Left cardiac atrium (tissue), 4 donors: ENCODE measurements around the gene CIITA. TPM values are rescaled to one million over a fixed set of nuclear protein-coding genes. Genes with fewer than 3 reads are reported as not detected.
"Not testable (repeated sequence)": the region's sequence is repeated elsewhere in the genome, so short reads cannot be mapped to it uniquely, and the experiment has no call there.

Source experiments
- ATAC-seq, 2 donors: fragments of 200-7000 bp; cut with Tn5 transposase; one replicate each; pipeline ENCODE4 v1.9.1; 2020; ENCODE audit warnings: mild to moderate bottlenecking in 2 of 2, moderate library complexity in 2 of 2
- DNase-seq: peaks from one replicate; pipeline ENCODE4 v3.0.0-alpha.2; 2020
- intact Hi-C, 2 donors: fragments of 100-400 bp; cut with DNase I; formaldehyde crosslinking; loops; one replicate each; pipeline versions ENCODE4 v1.14.1 to v1.15.1; 2022 to 2023
- long read RNA-seq: library from polyadenylated mRNA; unstranded; transcript quantifications from one replicate; pipeline ENCODE4 v2.0.0, GENCODE V29; 2021
- total RNA-seq, 2 donors: library from RNA; stranded (reverse); fragmentation: NEBNext Ultra II Directional; extraction: Animal tissue kit (Norgen Biotek cat#: 25700); gene quantifications; one replicate each; pipeline ENCODE4 v1.2.1, GENCODE V29; 2021
- donor health status: DM: no; HTN: yes; CAD: no.
- donor health status: DM: no; HTN: yes; CAD: no; lungs with severe emphysema.
- donor health status: DM: yes; HTN: yes; CAD: no.
- donor health status: Dilated cardiomyopathy.

CIITA gene
- total RNA-seq, result 1 to 10 TPM; 6.6 to 9.9 TPM
- long read RNA-seq, partial matches to known transcripts, result 0 of 2 reads
- long read RNA-seq, other reads (novel, unspliced or antisense), result 2 of 2 reads

- ATAC-seq, result peak; percentile 54 to 63
- peak; percentile 77 for DNase-seq
- intact Hi-C loops, result loop anchor here in 1 of 2 donors (5.0 kb wide), 1 partner anchor 40 kb away; no protein-coding TSS in a partner anchor
Measured at GRCh38 chr16:10876799-10877341, at the start of gene CIITA. CIITA (plus strand) TSS chr16:10877202; CDS start chr16:10877331, 129 bp downstream.

DNA sequence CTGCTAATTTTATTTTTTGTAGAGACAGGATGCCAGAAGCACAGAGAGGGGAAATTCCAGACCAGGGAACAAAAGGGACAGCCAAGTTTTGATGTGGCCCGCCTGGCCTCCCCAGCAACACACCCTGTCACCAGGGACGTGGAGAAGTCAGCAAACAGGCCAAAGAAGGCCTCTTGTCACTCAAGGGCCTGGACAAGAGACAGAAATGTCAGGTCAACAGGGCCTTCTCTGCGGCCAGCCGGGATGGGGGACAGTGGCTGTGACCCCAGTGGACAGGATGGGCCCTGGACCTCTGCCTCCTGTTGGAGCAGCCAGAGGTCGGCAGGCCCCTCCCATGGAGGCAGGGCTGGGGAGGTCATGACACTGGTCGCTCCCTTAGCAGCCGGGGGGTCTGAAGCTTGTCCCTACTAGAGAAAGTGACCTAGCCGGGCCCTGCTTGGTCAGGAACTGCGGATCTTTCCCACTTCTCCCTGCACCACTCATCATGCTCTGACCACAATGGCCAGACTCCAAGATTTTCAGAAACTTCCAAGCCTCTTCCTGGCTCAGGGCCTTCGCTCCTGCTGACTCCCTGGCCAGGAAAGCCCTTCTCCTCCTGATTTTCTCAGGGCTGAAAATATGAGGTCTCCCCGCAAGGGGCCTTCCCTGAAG is 49.2 kb upstream of the CIITA start:
- DNase-seq (peak; percentile 86), ATAC-seq (peak; percentile 76 to 80)
- intact Hi-C loops, result loop anchor here (5.0 to 10.0 kb wide), 2 partner anchors 53 to 94 kb away; no protein-coding TSS in a partner anchor

GRCh38 chr16:10828851-10829366 is 48.1 kb upstream of the CIITA start:
- DNase-seq (peak; percentile 97), ATAC-seq (peak; percentile 87 to 89)
- intact Hi-C loops, result loop anchor here (5.0 to 10.0 kb wide), 2 partner anchors 54 to 93 kb away; no protein-coding TSS in a partner anchor

DNA sequence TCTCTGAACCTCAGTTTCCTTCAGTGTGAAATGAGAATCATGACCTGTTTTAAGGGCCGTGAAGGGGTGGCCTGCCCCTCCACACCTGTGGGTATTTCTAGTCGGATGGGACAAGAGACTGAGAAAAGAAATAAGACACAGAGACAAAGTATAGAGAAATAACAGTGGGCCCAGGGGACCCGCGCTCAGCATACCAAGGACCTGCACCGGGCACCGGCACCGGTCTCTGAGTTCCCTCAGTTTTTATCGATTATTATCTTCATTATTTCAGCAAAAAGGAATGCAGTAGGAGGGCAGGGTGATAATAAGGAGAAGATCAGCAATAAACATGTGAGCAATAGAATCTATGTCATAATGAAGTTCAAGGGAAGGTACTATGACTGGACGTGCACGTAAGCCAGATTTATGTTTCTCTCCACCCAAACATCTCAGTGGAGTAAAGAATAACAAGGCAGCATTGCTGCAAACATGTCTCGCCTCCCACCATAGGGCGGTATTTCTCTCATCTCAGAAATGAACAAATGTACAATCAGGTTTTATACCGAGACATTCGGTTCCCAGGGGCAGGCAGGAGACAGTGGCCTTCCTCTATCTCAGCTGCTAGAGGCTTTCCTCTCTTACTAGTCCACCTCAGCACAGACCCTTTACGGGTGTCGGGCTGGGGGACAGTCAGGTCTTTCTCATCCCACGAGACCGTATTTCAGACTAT is 47.5 kb upstream of the CIITA start:
- DNase-seq, ATAC-seq: not testable (repeated sequence)
- intact Hi-C loops, result loop anchor here (5.0 to 10.0 kb wide), 3 partner anchors 55 to 93 kb away; no protein-coding TSS in a partner anchor

- not testable (repeated sequence) for ATAC-seq, DNase-seq
- intact Hi-C loops, result loop anchor here in 1 of 2 donors (10.0 kb wide), 1 partner anchor 85 kb away; no protein-coding TSS in a partner anchor
Measured at GRCh38 chr16:10830240-10830639, 46.8 kb upstream of the CIITA start.

DNA sequence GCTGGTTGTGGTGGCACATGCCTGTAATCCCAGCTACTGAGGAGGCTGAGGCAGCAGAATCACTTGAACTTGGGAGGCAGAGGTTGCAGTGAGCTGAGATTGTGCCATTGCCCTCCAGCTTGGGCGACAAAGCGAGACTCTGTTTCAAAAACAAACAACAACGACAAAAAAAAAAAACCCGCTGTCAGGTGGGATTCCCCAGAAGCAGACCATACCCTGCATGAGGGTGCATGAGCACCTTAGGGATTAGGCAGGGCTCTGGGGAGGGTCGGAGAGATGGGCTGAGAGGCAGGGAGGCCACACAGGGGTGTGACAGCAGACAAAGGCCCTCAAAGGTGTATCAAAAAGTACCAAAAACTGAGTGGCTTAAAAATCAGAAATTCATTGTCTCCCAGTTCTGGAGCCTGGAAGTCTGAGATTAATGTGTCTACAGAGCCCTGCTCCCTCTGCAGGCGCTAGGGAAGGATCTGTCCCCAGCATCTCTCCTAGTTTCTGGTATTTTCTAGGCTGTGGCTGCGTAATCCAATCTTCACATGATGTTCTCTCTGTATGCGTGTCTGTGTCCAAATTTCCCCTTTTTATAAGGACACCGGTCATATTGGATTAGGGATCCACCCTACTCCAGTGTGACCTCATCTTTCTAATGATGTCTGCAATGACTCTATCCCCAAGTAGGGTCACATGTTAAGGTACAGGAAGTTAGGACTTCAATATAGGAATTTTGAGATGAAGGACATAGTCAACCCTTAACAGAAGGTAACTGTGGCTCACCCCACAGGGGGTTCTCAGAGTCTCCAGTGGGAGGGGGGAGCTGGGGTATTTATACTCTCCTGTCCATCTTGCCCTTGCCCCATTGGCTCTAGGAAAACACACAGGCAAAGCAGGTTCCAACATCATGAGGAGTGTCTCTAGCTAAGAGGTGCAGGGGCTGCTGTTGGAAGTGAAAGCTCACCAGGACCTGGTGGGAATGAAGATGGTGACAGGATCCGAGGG is 44.8 kb upstream of the CIITA start:
- intact Hi-C loops, result loop anchor here in 1 of 2 donors (10.0 kb wide), 1 partner anchor 83 kb away; no protein-coding TSS in a partner anchor
- DNase-seq (no peak), ATAC-seq (no peak)

DNA sequence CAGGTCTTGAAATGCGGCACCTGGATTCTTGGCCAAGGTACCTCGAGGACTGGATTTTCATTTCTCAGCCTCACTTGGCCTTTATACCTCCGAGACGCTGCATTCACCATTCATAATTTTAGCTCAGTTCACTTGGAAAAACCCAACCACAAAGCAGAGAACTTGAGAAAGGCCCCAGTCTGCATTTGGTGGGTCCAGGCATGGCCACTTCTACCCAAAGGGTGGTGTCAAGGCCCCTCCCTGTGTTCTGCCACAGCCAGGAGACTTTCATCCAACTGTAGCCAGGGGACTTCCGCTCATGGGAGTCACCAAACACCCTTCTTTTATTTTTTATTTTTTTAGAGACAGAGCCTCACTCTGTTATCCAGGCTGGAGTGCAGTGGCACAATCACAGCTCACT is 43.7 kb upstream of the CIITA start:
- DNase-seq (no peak), ATAC-seq (no peak)
- intact Hi-C loops, result loop anchor here in 1 of 2 donors (10.0 kb wide), 1 partner anchor 82 kb away; no protein-coding TSS in a partner anchor

DNA sequence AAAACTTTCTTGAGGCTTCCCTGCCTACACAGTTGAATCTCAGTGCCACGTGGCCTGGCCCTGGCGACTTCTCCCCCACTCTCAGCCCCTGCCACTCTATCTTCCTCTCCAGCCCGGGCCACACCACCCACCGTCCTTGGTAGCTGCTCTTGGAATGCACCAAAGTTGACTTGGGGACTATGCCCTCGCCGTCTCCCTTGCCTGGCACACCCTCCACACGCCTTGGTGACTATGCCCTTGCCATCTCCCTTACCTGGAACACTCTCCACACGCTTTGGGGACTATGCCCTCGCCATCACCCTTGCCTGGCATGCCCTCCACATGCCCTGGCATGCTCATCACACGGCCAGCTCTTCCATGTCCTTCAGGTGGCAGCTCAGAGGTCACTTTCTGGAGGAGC is 42.9 kb upstream of the CIITA start:
- no peak for DNase-seq
- intact Hi-C loops, result loop anchor here in 1 of 2 donors (10.0 kb wide), 1 partner anchor 81 kb away; no protein-coding TSS in a partner anchor
- ATAC-seq, result no peak

DNA sequence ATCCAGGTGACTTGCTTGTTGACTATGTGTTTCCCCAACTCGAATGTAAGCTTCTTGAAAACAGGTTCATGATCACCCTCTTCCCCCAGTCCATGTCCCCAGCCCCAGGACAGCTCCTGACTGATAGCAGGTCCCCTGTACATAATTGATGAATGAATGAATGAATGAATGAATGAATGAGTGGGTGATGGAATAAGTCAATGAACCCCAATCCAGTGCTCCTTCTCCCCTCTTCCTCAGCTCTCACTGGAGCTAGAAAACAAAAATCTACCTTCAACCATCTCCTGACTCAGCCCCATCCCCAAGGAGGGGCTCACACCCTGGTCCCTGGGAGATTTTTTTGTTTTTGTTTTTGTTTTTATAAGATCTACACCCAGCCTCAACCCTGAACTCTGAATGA is 42.2 kb upstream of the CIITA start:
- intact Hi-C loops, result loop anchor here (5.0 to 10.0 kb wide), 2 partner anchors 43 to 80 kb away; partner anchors contain the start of gene CIITA (in 1 of the 2)
- DNase-seq (no peak), ATAC-seq (no peak)

- DNase-seq, result no peak
Measured at GRCh38 chr16:10835281-10835931, 41.6 kb upstream of the CIITA start.

DNA sequence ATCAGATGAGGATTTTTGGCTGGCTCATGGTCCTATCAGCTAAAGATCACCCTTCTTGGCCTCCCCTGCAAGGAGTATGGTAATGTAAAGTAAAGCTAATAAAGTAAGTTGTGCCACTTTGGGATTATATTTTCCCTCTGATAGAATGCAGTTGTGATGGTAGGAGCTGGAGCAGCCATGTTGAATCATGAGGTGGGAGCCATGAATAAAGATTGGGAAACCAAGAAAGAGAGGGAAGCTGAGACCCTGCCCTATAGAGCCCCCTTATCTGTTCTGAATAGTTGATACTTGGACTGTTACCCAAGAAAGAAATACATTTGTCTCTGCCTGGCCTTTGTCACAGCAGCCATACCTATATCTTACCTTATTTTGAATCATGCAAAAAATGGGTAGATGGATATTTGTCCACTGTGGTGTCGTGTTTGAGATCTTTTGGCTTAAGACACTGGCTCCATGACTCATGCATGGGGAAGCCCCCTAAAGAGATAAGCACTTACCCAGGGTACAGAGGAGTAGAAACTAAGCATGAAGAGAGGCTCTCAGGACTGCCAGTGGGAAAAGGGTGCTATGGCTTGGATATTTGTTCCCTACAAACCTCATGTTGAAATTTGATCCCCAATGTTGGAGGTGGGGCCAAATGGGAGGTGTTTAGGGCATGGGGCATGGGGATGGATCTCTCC is 40.7 kb upstream of the CIITA start:
- DNase-seq (no peak), ATAC-seq (no peak)
- intact Hi-C loops, result loop anchor here (5.0 to 10.0 kb wide), 2 partner anchors 41 to 78 kb away; partner anchors contain the start of gene CIITA (in 1 of the 2)

More at GRCh38 chr16:10835281-10835931, 41.6 kb upstream of the CIITA start:
- no peak for ATAC-seq
- intact Hi-C loops, result loop anchor here (5.0 to 10.0 kb wide), 2 partner anchors 42 to 79 kb away; partner anchors contain the start of gene CIITA (in 1 of the 2)

DNA sequence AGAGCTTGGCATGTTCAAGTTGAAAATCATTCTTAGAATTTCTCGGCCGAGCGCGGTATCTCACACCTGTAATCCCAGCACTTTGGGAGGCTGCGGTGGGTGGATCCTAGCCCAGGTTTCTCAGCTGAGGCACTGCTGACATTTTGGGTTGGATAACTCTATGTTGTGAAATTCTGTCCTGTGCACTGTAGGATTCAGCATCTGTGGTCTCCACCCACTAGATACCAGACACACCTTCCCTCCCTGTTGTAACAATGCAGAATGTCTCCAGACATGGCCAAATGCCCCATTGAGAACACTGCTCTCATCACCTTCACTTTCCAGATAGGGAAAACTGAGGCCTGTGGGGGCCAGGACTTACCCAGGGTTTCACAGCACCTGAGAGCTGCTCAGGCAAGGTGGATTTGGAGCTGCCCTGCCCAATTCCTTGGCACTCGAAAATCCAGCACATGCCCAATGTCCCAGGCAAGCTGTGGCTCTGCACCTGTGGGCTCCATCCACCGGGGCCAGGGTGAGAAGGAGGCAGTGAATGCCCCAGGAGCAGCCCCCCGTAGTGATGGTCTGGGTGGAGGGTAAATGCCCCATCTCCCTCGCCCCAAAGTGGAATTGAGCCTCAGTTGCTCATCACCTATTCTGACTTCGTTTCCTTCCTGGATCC is 38.3 kb upstream of the CIITA start:
- peak; percentile 47 to 83 for ATAC-seq
- intact Hi-C loops, result loop anchor here (5.0 to 10.0 kb wide), 2 partner anchors 39 to 76 kb away; partner anchors contain the start of gene CIITA (in 1 of the 2)
- no peak for DNase-seq

DNA sequence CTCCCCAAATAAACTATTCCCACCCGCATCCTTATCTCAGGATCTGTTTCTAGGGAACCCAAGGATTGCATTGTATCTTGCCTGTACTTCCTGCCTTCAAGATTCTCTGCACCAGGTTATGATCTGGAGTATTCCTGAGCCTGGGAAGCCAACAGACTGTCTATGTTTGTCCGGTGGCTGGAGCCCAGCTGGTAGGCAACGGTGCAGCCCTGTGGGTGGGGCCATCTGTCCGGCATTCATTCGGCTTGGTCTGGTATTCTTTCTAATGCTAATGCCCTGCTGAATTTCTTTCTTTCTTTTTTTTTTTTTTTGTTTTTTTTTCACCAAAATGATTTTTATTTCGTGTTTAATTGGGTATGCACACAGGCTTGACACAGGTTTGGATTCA is 37.7 kb upstream of the CIITA start:
- no peak for DNase-seq
- intact Hi-C loops, result loop anchor here (5.0 to 10.0 kb wide), 2 partner anchors 38 to 76 kb away; partner anchors contain the start of gene CIITA (in 1 of the 2)
- peak in 1 of 2 donors; percentile 69 for ATAC-seq

- DNase-seq, result no peak
- intact Hi-C loops, result no loop called here
- no peak for ATAC-seq
Measured at GRCh38 chr16:10840703-10841102, 36.3 kb upstream of the CIITA start.

DNA sequence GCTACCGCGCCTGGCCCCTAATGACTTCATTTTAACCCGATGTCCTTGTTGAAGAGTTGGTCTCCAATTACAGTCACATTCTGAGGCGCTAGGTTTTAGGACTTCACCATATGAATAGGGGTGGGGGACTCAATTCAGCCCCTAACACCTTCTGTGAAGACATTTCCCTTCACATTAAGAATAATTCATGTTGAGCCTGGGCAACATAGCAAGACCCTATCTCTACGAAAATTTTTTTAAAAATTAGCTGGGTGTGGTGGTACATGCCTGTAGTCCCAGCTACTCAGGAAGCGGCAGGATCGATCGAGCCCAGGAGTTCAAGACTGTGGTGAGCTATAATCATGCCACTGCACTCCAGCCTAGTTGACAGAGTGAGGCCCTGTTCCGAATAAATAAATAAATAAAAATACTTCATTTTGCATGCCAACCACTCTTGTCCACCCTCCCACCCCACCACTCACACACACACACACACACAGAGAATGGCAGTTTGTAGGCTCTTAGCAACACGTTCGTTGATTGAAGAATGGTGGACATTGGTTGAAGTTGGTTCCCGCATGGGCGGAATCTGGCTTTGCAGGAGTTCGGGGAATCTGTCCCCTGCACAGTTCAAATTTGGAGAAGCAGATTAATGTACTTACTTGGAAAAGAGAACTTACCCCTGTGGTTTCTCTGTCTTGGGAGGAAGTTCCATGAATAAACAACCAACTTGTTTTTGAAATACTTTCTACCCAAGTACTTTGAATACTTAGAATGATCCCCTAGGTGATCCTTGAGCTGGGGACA is 30.6 kb upstream of the CIITA start:
- DNase-seq (no peak), ATAC-seq (peak; percentile 27 to 43)
- intact Hi-C loops, result no loop called here
